SU-DHL-6 (cell line): ENCODE data around the gene ACADSB.

Experiments used
- H2AFZ ChIP-seq: fragments of 200-600 bp; sonication (generic); 2 replicates; pipeline ENCODE4 v1.6.1; 2014; ENCODE audit warnings: low read depth, mild to moderate bottlenecking, moderate library complexity, mixed read lengths, antibody characterized with exemption, low read length; ENCODE audit not compliant: severe bottlenecking
- H3F3A ChIP-seq: fragments of 200-600 bp; shearing (Covaris generic); 2 replicates; pipeline ENCODE4 v1.6.0; 2016; ENCODE audit warnings: antibody characterized with exemption, mild to moderate bottlenecking; ENCODE audit not compliant: insufficient read depth
- H3K27ac ChIP-seq: fragments of 200-600 bp; sonication (generic); 2 replicates; pipeline ENCODE4 v1.5.1; 2016; ENCODE audit warnings: low read depth, mild to moderate bottlenecking, low read length, moderate library complexity, mixed read lengths
- H3K27me3 ChIP-seq: fragments of 200-600 bp; sonication (generic), shearing (Covaris generic); 2 replicates; pipeline ENCODE4 v1.6.0; 2014; ENCODE audit warnings: mild to moderate bottlenecking, low read length
- H3K36me3 ChIP-seq: fragments of 200-600 bp; sonication (generic); 2 replicates; pipeline ENCODE4 v1.6.1; 2014; ENCODE audit warnings: mild to moderate bottlenecking, low read length, mixed read lengths
- H3K4me2 ChIP-seq: fragments of 300-600, 200-600 bp; shearing (Covaris generic), sonication (generic); 2 replicates; pipeline ENCODE4 v1.6.0; 2014; ENCODE audit warnings: low read length, low read depth, mild to moderate bottlenecking; ENCODE audit not compliant: poor library complexity, severe bottlenecking
- H3K4me3 ChIP-seq: fragments of 200-600 bp; sonication (generic); 2 replicates; pipeline ENCODE4 v1.5.1; 2014; ENCODE audit warnings: antibody characterized with exemption, low read length, mild to moderate bottlenecking, mixed read lengths; ENCODE audit not compliant: insufficient read depth, poor library complexity, severe bottlenecking
- H3K79me2 ChIP-seq: fragments of 200-600 bp; sonication (generic); 2 replicates; pipeline ENCODE4 v1.6.1; 2014; ENCODE audit warnings: mild to moderate bottlenecking, low read length, moderate library complexity; ENCODE audit not compliant: insufficient read depth
- H3K9ac ChIP-seq: fragments of 200-600 bp; sonication (generic); 2 replicates; pipeline ENCODE4 v1.7.0; 2014; ENCODE audit warnings: mild to moderate bottlenecking, low read length
- H3K9me2 ChIP-seq: fragments of 200-600 bp; sonication (generic); replicated peaks from 2 replicates; pipeline ENCODE4 v1.6.1; 2014; ENCODE audit warnings: low read length; ENCODE audit not compliant: insufficient read depth
- H3K9me3 ChIP-seq: fragments of 200-600 bp; sonication (generic); 2 replicates; pipeline ENCODE4 v1.6.1; 2014; ENCODE audit warnings: low read length, mixed read lengths; ENCODE audit not compliant: insufficient read depth
- H4K20me1 ChIP-seq: fragments of 200-600 bp; sonication (generic); 2 replicates; pipeline ENCODE4 v1.6.1; 2014; ENCODE audit warnings: low read depth, mild to moderate bottlenecking, antibody characterized with exemption, low read length, moderate library complexity, mixed read lengths
- CTCF ChIP-seq: fragments of 200-600 bp; sonication (generic); IDR thresholded peaks from one replicate; pipeline ENCODE4 v1.5.1; 2017; ENCODE audit warnings: antibody characterized with exemption, mild to moderate bottlenecking, low read length, moderate library complexity; ENCODE audit not compliant: insufficient read depth, poor library complexity, severe bottlenecking
- EZH2phosphoT487 ChIP-seq: fragments of 200-600 bp; sonication (generic), shearing (Covaris generic); conservative IDR thresholded peaks from 2 replicates; pipeline ENCODE4 v1.6.1; 2018; ENCODE audit warnings: mild to moderate bottlenecking, antibody characterized with exemption, low read length, moderate library complexity, mixed read lengths

ACADSB gene

GRCh38 chr10:123069246-123069986, 60.6 kb downstream of the ACADSB start:
- no peak overlapping the region for H3K4me2 ChIP-seq
- no peaks in the 10 kb centered on the region for H3F3A ChIP-seq
- no peaks in the 10 kb centered on the region for H3K27me3 ChIP-seq
- H3K79me2 ChIP-seq, result no peaks in the 10 kb centered on the region
- H3K36me3 ChIP-seq, result no peaks in the 10 kb centered on the region
- H3K9me2 ChIP-seq, result no peaks in the 10 kb centered on the region
- H3K9me3 ChIP-seq, result no peaks in the 10 kb centered on the region
- H2AFZ ChIP-seq, result no peak overlapping the region
- H4K20me1 ChIP-seq, result no peaks in the 10 kb centered on the region
- TF ChIP-seq CTCF, result no peak
- TF ChIP-seq EZH2phosphoT487, result no peak
- no peak overlapping the region for H3K27ac ChIP-seq
- no peak overlapping the region for H3K9ac ChIP-seq
- no peak overlapping the region for H3K4me3 ChIP-seq

GRCh38 chr10:123073187-123073586, 64.4 kb downstream of the ACADSB start:
- no peaks in the 10 kb centered on the region for H3F3A ChIP-seq
- no peaks in the 10 kb centered on the region for H4K20me1 ChIP-seq
- H3K9ac ChIP-seq, result no peak overlapping the region
- TF ChIP-seq EZH2phosphoT487 (no peak), CTCF (no peak)
- H3K27ac ChIP-seq, result no peak overlapping the region
- H3K36me3 ChIP-seq, result no peaks in the 10 kb centered on the region
- H3K4me3 ChIP-seq, result no peak overlapping the region
- no peaks in the 10 kb centered on the region for H3K9me2 ChIP-seq
- no peaks in the 10 kb centered on the region for H3K79me2 ChIP-seq
- no peaks in the 10 kb centered on the region for H3K27me3 ChIP-seq
- no peak overlapping the region for H2AFZ ChIP-seq
- no peak overlapping the region for H3K4me2 ChIP-seq
- H3K9me3 ChIP-seq, result no peaks in the 10 kb centered on the region

GRCh38 chr10:123074215-123074614, 65.4 kb downstream of the ACADSB start:
- H3K9ac ChIP-seq, result no peak overlapping the region

More at GRCh38 chr10:123074215-123074614, 65.4 kb downstream of the ACADSB start:
- Histone ChIP-seq H3K4me2 (no peak overlapping the region), H3K9me3 (no peaks in the 10 kb centered on the region), H3K9me2 (no peaks in the 10 kb centered on the region), H3K27ac (no peak overlapping the region), H2AFZ (no peak overlapping the region), H3K79me2 (no peaks in the 10 kb centered on the region), H3K36me3 (no peaks in the 10 kb centered on the region), H3K4me3 (no peak overlapping the region), H3F3A (no peaks in the 10 kb centered on the region), H3K27me3 (no peaks in the 10 kb centered on the region), H4K20me1 (no peaks in the 10 kb centered on the region)
- TF ChIP-seq CTCF (no peak), EZH2phosphoT487 (no peak)
